Neural progenitor cell (in vitro differentiated cells): ENCODE measurements around the gene TAB2. TPM values are rescaled to one million over a fixed set of nuclear protein-coding genes. Genes with fewer than 3 reads are reported as not detected.

ENCODE experiments used
- DNase-seq: peaks from one replicate; pipeline ENCODE4 v3.0.0-alpha.2; 2016; ENCODE audit warnings: low spot score
- H2AFZ ChIP-seq: fragments of 200-600 bp; sonication (generic); replicated peaks from 2 replicates; pipeline ENCODE4 v1.6.1; 2016; ENCODE audit warnings: antibody characterized with exemption
- H3F3A ChIP-seq: fragments of 200-600 bp; sonication (generic); 2 replicates; pipeline ENCODE4 v1.6.1; 2016; ENCODE audit warnings: antibody characterized with exemption, low read depth
- H3K27ac ChIP-seq: fragments of 200-600 bp; sonication (generic); 2 replicates; pipeline ENCODE4 v1.5.1; 2016; ENCODE audit warnings: mild to moderate bottlenecking
- H3K27me3 ChIP-seq: fragments of 200-600 bp; sonication (generic); 2 replicates; pipeline ENCODE4 v1.6.1; 2016; ENCODE audit warnings: mild to moderate bottlenecking, moderate library complexity
- H3K36me3 ChIP-seq: fragments of 200-600 bp; sonication (generic); 2 replicates; pipeline ENCODE4 v1.5.1; 2016
- H3K4me1 ChIP-seq: fragments of 200-600 bp; sonication (generic); 2 replicates; pipeline ENCODE4 v1.6.1; 2016; ENCODE audit warnings: mixed run types
- H3K4me2 ChIP-seq: fragments of 200-600 bp; sonication (generic); 2 replicates; pipeline ENCODE4 v1.6.1; 2016
- H3K4me3 ChIP-seq: fragments of 200-600 bp; sonication (generic); 2 replicates; pipeline ENCODE4 v1.5.1; 2016
- H3K79me2 ChIP-seq: fragments of 200-600 bp; sonication (generic); 2 replicates; pipeline ENCODE4 v1.6.1; 2016; ENCODE audit warnings: low read depth
- H3K9ac ChIP-seq: fragments of 200-600 bp; sonication (generic); 2 replicates; pipeline ENCODE4 v1.6.1; 2016
- H3K9me3 ChIP-seq: fragments of 200-600 bp; sonication (generic); 2 replicates; pipeline ENCODE4 v1.5.1; 2016; ENCODE audit warnings: low read depth
- H4K20me1 ChIP-seq: fragments of 200-600 bp; sonication (generic); 2 replicates; pipeline ENCODE4 v1.6.1; 2016; ENCODE audit warnings: low read depth
- H3K27ac Mint-ChIP-seq: 3 replicates; pipeline ENCODE4 v1.8.0; 2021; ENCODE audit warnings: mixed read lengths
- H3K27me3 Mint-ChIP-seq: 2 replicates; pipeline ENCODE4 v1.8.0; 2022; ENCODE audit warnings: low read depth, mild to moderate bottlenecking, inconsistent platforms, moderate library complexity, mixed read lengths; ENCODE audit not compliant: insufficient read depth
- H3K36me3 Mint-ChIP-seq: 3 replicates; pipeline ENCODE4 v1.8.0; 2021; ENCODE audit warnings: mixed read lengths
- H3K4me1 Mint-ChIP-seq: 3 replicates; pipeline ENCODE4 v1.8.0; 2021; ENCODE audit warnings: mixed read lengths
- H3K4me3 Mint-ChIP-seq: 3 replicates; pipeline ENCODE4 v1.8.0; 2021; ENCODE audit warnings: mild to moderate bottlenecking, moderate library complexity, mixed read lengths
- H3K9me3 Mint-ChIP-seq: 3 replicates; pipeline ENCODE4 v1.8.0; 2020; ENCODE audit warnings: mixed read lengths
- EZH2 ChIP-seq: fragments of 200-600 bp; sonication (generic); IDR thresholded peaks from 2 replicates; pipeline ENCODE4 v1.6.1; 2017; ENCODE audit warnings: antibody characterized with exemption, mild to moderate bottlenecking, moderate library complexity
- EZH2phosphoT487 ChIP-seq: fragments of 200-600 bp; sonication (generic); IDR thresholded peaks from 2 replicates; pipeline ENCODE4 v1.6.1; 2017; ENCODE audit warnings: antibody characterized with exemption
- total RNA-seq: library from RNA; depleted of rRNA; stranded (reverse); fragments of >200 nt; gene quantifications from 2 replicates; pipeline ENCODE4 v1.2.3, GENCODE V29; 2015; ENCODE audit warnings: low replicate concordance
- TF ChIP-seq, protein P1 (sequence below): fragments of 200-600 bp; sonication (generic); IDR thresholded peaks from 2 replicates; pipeline ENCODE4 v1.5.1; 2017; ENCODE audit warnings: antibody characterized with exemption, mild to moderate bottlenecking

TAB2 gene
- total RNA-seq, 1 donor from 2014 or later: 70.9 TPM

DNA sequence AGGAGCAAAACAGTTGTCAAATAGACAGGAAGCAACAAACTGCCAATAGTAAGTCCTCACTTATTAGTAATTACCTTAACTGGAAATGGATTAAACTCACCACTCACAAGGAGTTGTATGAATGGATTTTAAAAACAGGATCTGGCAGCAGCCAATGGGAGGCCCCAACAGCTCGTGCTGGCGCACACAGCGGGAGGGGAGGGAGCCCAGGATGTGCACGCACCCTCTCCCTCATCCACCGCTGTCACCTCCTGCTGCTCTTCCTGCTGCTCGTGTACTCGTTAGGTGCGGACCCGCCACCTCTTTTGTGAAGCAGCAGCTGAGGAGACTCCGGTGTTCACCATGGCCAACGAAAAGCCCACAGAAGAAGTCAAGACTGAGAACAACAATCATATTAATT is 82.5 kb downstream of the TAB2 start, which contains the start of gene SUMO4:
TSS of gene SUMO4 (plus strand) at position 213 of the 400 bp plus-strand sequence. CDS start at position 343, 130 bp downstream.
- no peak for DNase-seq
- Histone ChIP-seq H3F3A (no peaks in the 10 kb centered on the region), H3K36me3 (peaks cover 51% of the 10 kb centered on the region), H3K4me2 (no peak within 1 kb of the TSS), H2AFZ (no peak within 1 kb of the TSS), H3K79me2 (peaks cover 5% of the 10 kb centered on the region), H3K9me3 (no peaks in the 10 kb centered on the region), H3K4me1 (no peaks in the 10 kb centered on the region), H3K27ac (no peak within 1 kb of the TSS), H3K9ac (no peak within 1 kb of the TSS), H4K20me1 (no peaks in the 10 kb centered on the region), H3K4me3 (no peak within 1 kb of the TSS), H3K27me3 (no peaks in the 10 kb centered on the region)
- Mint-ChIP-seq H3K9me3 (peaks cover 18% of the 10 kb centered on the region), H3K4me1 (no peaks in the 10 kb centered on the region), H3K36me3 (peaks cover 69% of the 10 kb centered on the region), H3K4me3 (no peak within 1 kb of the TSS), H3K27me3 (peaks cover 2% of the 10 kb centered on the region), H3K27ac (no peak within 1 kb of the TSS)
- TF ChIP-seq, protein P1, sequence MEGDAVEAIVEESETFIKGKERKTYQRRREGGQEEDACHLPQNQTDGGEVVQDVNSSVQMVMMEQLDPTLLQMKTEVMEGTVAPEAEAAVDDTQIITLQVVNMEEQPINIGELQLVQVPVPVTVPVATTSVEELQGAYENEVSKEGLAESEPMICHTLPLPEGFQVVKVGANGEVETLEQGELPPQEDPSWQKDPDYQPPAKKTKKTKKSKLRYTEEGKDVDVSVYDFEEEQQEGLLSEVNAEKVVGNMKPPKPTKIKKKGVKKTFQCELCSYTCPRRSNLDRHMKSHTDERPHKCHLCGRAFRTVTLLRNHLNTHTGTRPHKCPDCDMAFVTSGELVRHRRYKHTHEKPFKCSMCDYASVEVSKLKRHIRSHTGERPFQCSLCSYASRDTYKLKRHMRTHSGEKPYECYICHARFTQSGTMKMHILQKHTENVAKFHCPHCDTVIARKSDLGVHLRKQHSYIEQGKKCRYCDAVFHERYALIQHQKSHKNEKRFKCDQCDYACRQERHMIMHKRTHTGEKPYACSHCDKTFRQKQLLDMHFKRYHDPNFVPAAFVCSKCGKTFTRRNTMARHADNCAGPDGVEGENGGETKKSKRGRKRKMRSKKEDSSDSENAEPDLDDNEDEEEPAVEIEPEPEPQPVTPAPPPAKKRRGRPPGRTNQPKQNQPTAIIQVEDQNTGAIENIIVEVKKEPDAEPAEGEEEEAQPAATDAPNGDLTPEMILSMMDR: no peak
- TF ChIP-seq EZH2 (no peak), EZH2phosphoT487 (no peak)

DNA sequence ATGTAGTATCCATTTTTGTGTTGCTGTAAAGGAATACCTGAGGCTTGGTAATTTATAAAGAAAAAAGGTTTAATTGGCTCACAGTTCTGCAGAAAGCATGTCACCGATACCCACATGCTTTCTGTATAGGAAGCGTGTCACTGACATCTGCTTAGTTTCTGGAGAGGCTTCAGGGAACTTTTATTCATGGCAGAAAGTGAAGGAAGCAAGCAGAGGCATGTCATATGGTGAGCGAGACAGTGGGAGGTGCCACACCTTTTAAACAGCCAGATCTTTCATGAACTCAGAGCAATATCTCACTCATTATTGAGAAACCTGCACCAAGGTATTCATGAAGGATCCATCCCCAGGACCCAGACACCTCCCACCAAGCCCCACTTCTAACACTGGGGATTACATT is 86.0 kb downstream of the TAB2 start:
- TF ChIP-seq EZH2: no peak
- TF ChIP-seq EZH2phosphoT487: no peak
- TF ChIP-seq, protein P1: no peak
- no peak overlapping the region for H3K27ac Mint-ChIP-seq
- Histone ChIP-seq H4K20me1 (no peaks in the 10 kb centered on the region), H3K4me1 (no peaks in the 10 kb centered on the region), H3K9ac (no peak overlapping the region), H3K4me3 (no peak overlapping the region), H3K36me3 (peaks cover 54% of the 10 kb centered on the region), H3K27me3 (no peaks in the 10 kb centered on the region), H3F3A (no peaks in the 10 kb centered on the region), H2AFZ (no peak overlapping the region), H3K79me2 (no peaks in the 10 kb centered on the region), H3K9me3 (no peaks in the 10 kb centered on the region), H3K27ac (no peak overlapping the region), H3K4me2 (no peak overlapping the region)
- H3K4me1 Mint-ChIP-seq: no peaks in the 10 kb centered on the region
- no peak for DNase-seq
- H3K36me3 Mint-ChIP-seq: peaks cover 51% of the 10 kb centered on the region
- peaks cover 2% of the 10 kb centered on the region for H3K27me3 Mint-ChIP-seq
- no peak overlapping the region for H3K4me3 Mint-ChIP-seq
- no peaks in the 10 kb centered on the region for H3K9me3 Mint-ChIP-seq

DNA sequence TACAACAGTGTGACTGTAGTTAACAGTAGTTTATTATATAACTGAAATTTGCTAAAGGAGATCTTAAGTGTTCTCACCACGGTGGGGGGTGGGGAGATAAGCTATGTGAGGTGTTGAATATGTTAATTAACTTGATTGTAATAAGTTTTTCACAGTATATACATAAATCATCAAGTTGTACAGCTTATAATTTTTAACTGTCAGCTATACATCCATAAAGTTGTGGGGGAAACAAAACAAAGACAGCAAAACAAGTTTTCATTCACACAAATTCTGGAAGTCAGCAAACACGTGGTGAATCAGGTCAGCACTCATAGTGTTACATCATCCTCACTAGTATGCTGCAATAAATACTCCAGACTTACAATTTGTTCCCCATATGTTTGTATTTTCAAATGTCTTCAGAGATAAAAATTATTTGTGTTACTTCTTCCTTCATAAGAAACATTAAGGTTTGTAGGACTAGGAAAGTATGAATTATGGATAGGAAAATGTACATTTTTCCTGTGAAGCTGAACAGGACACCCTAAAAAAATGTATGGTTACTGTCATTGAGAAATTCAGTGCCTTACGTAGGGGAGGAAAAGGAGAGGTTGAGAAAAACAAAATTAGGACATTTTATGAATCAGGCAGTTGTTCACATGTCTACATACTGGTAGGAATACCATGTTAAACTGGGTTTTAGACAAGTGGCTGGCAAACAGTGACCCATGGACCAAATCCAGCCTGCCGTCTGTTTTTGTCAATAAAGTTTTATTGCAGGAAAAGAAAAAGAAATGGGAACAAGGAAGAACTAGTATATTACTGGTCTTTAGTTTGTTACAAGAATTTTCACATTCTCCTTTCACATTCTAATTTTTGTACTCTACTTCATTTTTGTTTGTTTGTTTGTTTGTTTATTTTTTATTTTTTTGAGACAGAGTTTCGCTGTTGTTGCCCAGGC is 88.6 kb downstream of the TAB2 start:
- Histone ChIP-seq H3K4me3 (no peak overlapping the region), H2AFZ (no peak overlapping the region), H3K79me2 (no peaks in the 10 kb centered on the region), H3F3A (no peaks in the 10 kb centered on the region), H3K4me2 (no peak overlapping the region), H3K27ac (no peak overlapping the region), H3K36me3 (peaks cover 36% of the 10 kb centered on the region), H3K4me1 (no peaks in the 10 kb centered on the region), H3K27me3 (no peaks in the 10 kb centered on the region), H4K20me1 (no peaks in the 10 kb centered on the region), H3K9ac (no peak overlapping the region), H3K9me3 (no peaks in the 10 kb centered on the region)
- no peak overlapping the region for H3K27ac Mint-ChIP-seq
- H3K4me3 Mint-ChIP-seq: no peak overlapping the region
- H3K9me3 Mint-ChIP-seq: no peaks in the 10 kb centered on the region
- no peak for DNase-seq
- H3K4me1 Mint-ChIP-seq: no peaks in the 10 kb centered on the region
- TF ChIP-seq, protein P1: no peak
- no peak for TF ChIP-seq EZH2phosphoT487
- TF ChIP-seq EZH2: no peak
- no peaks in the 10 kb centered on the region for H3K27me3 Mint-ChIP-seq
- H3K36me3 Mint-ChIP-seq: peaks cover 40% of the 10 kb centered on the region
